Keratinocyte (primary cell): ENCODE results near the gene CTTNBP2.

Experiments
- CTCF ChIP-seq, 3 experiments: IDR thresholded peaks in 1 of 3; conservative IDR thresholded peaks in 1 of 3; optimal IDR thresholded peaks in 1 of 3; 2 replicates in 2 of 3; 3 replicates in 1 of 3; pipeline versions ENCODE3 to v1.5.1; 2011; ENCODE audit warnings: low read length in 3 of 3, mild to moderate bottlenecking in 3 of 3, moderate library complexity in 2 of 3, control low read depth in 1 of 3, inconsistent platforms in 1 of 3; ENCODE audit not compliant: insufficient read depth in 2 of 3; ENCODE audit errors: extremely low read depth in 1 of 3
- EZH2 ChIP-seq: IDR thresholded peaks from one replicate; pipeline ENCODE4 v1.6.1; 2012; ENCODE audit warnings: inconsistent platforms, mild to moderate bottlenecking, low read length, moderate library complexity

GRCh38 chr7:117790251-117790650, 83.0 kb downstream of the CTTNBP2 start:
- TF ChIP-seq EZH2 (no peak), CTCF (optimal IDR thresholded peaks at IDR 0.05 in 1 of 3, IDR thresholded peaks at IDR 0.05 in 1 of 3, conservative IDR thresholded peaks at IDR 0.05 in 1 of 3; ENCODE audit: extremely low read depth in 1 of 3, insufficient read depth in 2 of 3, low read length in 3 of 3) (no peak)
